Fibroblast of the aortic adventitia (primary cell): ENCODE results near the gene PTPRG. TPM values are rescaled to one million over a fixed set of nuclear protein-coding genes. Genes with fewer than 3 reads are reported as not detected.

Experiments
- DNase-seq: peaks from one replicate; pipeline ENCODE4 v3.0.0-alpha.2; 2010; ENCODE audit warnings: low read depth
- H3K4me3 ChIP-seq: 2 replicates; pipeline ENCODE4 v1.5.1; 2011; ENCODE audit warnings: low read depth, mild to moderate bottlenecking, control low read depth, low read length, moderate library complexity
- CTCF ChIP-seq: IDR thresholded peaks from 2 replicates; pipeline ENCODE4 v1.5.1; 2011; ENCODE audit warnings: mild to moderate bottlenecking, low read length, control low read depth, inconsistent platforms; ENCODE audit not compliant: insufficient read depth
- total RNA-seq: library from RNA; depleted of rRNA; stranded (reverse); fragments of >200 nt; gene quantifications from 2 replicates; pipeline ENCODE4 v1.2.3, GENCODE V29; 2012; ENCODE audit warnings: low replicate concordance

The PTPRG gene
- total RNA-seq, 1 donor, result 52.0 TPM

DNA sequence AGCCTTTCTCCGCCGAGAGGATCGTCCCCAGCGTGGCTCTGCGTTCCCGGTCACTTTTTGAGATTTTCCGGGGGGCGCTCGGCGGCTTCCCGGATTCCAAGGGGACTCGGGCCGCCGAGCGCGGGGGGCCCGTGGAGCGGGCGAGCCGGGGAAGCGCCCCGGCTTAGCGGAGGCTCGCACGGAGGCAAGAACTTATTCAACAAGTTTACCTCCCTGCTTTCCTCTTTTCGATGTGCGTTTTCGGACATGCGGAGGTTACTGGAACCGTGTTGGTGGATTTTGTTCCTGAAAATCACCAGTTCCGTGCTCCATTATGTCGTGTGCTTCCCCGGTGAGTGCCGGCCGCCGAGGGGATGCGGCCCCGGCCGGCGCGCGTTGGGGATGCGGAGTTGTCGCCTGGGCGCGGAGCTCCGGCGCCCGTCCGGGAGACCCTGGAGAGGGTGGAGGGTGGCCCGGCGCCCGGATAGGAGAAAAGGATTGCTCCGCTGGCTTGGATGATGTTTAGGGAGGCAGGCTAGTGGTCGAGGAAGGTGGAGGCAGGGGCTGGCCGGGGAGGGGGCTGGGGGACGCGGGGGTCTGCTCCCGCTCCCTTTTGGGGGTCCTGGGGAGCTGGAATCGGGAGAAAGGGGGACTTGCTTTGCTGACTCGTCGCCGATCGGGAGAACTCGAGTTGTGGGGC lies 810 bp downstream of the PTPRG start:
- TF ChIP-seq CTCF, result no peak
- peak overlapping the region; percentile 88 for H3K4me3 ChIP-seq
- DNase-seq, result peak; percentile 47

DNA sequence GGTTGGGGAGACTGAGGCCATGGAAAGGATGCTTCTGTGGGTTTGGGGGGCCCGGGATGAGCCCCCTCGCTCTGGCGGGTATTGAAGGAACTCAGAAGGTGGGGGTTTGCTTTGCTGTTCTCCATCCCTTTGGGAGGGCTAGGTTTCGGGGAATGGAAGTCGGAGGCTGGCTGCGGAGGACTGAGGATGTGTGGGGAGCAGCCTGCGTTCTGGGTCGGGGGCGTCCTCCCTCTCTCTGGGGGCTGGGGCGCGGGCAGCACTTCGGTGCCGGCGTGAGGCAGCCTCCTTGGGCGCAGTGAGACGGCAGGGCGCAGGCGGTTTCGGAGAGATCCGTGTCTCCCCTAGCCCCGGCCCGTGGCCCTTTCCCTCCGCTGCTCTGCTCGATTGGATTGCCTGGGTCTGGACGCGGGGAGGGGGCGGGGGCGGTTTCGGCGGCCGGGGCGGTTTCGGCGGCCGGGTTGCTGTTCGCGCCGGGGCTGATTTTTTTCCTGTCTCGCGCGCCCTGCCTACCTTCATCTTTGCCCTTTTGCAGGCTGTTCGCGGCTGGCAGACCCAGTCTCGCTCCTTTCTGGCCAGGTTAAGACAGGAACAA lies 1.4 kb downstream of the PTPRG start:
- no peak for TF ChIP-seq CTCF
- DNase-seq, result peak; percentile 31
- peak overlapping the region; percentile 88 for H3K4me3 ChIP-seq

- TF ChIP-seq CTCF, result no peak
- DNase-seq, result no peak
- peak overlapping the region; percentile 88 for H3K4me3 ChIP-seq
Observed at GRCh38 chr3:61563313-61564271, 2.2 kb downstream of the PTPRG start.

GRCh38 chr3:61564395-61565059 lies 3.2 kb downstream of the PTPRG start:
- peak; percentile 81 for TF ChIP-seq CTCF
- DNase-seq, result peak; percentile 70
- peak overlapping the region; percentile 88 for H3K4me3 ChIP-seq

GRCh38 chr3:61565569-61565968 lies 4.2 kb downstream of the PTPRG start:
- DNase-seq, result no peak
- no peak overlapping the region for H3K4me3 ChIP-seq
- no peak for TF ChIP-seq CTCF

GRCh38 chr3:61568127-61568526 lies 6.8 kb downstream of the PTPRG start:
- no peak overlapping the region for H3K4me3 ChIP-seq
- DNase-seq, result no peak
- no peak for TF ChIP-seq CTCF
